Right renal cortex interstitium (tissue), 3 donors: Measurements from ENCODE around the gene BCAS1. TPM values are rescaled to one million over a fixed set of nuclear protein-coding genes. Genes with fewer than 3 reads are reported as not detected.
"Not testable (repeated sequence)": the region's sequence is repeated elsewhere in the genome, so short reads cannot be mapped to it uniquely, and the experiment has no call there.

Source experiments
- DNase-seq, 3 donors: peaks; one replicate each; pipeline ENCODE4 v3.0.0-alpha.2; 2013; ENCODE audit warnings: low read depth in 3 of 3, low spot score in 2 of 3
- polyA plus RNA-seq, 3 donors: library from polyadenylated mRNA; unstranded; fragments of 120-200 nt; gene quantifications; one replicate each; pipeline ENCODE4 v1.2.1, GENCODE V29; 2013; ENCODE audit not compliant: insufficient read length in 3 of 3

The BCAS1 gene
- polyA plus RNA-seq, 3 donors = 2.1 to 3.3 (median 3.3) TPM

- no peak for DNase-seq
Measured at GRCh38 chr20:54020868-54021267, 49.5 kb downstream of the BCAS1 start.

- DNase-seq = no peak
Measured at GRCh38 chr20:54020348-54020747, 50.0 kb downstream of the BCAS1 start.

- no peak for DNase-seq
Measured at GRCh38 chr20:54019585-54019984, 50.8 kb downstream of the BCAS1 start.

GRCh38 chr20:54019127-54019526, 51.3 kb downstream of the BCAS1 start:
- no peak for DNase-seq

DNA sequence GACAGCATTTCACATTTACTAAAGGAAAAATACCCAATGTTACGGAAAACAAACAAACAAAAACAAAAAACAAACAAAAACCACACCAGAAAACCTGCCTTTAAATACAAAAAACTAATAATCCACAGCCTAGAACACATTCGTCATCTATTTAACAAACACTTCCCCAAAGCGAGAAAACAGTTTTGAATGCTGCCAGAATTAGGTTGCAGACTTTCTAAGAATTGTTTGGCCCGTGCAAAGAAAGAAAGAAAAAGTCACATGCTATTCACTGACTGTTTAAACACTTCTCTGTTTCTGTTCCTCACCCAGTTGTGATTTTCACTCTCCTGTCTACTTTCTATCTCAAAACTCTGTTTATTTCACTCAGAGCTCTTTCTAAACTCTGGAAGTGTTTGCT, 52.5 kb downstream of the BCAS1 start:
- DNase-seq = no peak

DNA sequence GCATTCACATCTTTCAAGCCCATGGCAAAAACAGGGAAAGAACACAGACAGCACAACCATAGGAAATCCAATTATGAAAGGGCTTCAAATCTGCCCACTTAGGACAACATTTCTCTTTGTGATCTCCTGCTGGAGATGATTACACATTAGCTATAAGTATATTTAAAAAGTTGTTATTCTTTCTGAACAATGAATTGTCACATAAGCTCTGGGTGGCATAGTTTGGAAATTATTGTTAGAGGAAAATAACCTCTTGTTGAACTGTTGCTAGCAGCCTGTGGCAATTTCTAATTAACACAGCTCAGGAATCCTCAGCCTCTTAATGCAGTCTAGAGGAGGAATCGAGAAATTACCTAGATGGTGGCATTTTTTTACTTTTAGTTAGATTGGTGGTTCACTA, 54.9 kb downstream of the BCAS1 start:
- no peak for DNase-seq

DNA sequence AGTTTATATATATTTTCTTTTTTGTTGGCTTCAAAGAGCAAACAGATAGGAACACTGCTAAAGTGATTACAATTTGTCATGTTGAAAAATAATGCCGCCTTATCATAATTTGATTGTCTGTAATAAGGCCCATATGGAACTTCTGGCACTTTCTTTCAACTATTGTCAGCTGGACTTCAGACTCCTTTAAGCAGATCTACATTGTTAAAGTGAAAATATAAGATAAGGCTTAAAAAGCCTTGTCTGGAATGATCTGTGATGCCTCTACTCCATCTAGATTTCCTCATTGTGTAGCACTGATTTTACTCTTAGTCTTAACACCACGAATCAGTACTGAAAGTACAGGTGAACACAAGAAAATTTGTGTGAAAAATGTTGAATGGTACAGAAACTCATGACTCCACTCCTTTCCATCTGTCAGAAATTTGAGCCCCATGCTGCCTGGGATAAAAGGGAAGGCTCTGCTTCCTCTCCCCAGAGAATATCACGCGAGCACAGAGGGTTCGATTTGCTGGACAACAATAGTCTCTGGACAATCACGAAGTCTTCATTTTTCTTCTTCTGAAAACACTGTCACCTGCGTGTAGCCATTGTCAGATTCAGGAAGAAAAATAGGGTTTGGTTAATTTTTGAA, 56.0 kb downstream of the BCAS1 start:
- DNase-seq = no peak

- no peak for DNase-seq
Measured at GRCh38 chr20:54013471-54013870, 56.9 kb downstream of the BCAS1 start.

GRCh38 chr20:54011346-54011745, 59.0 kb downstream of the BCAS1 start:
- no peak for DNase-seq

- DNase-seq = not testable (repeated sequence)
Measured at GRCh38 chr20:54006216-54006615, 64.2 kb downstream of the BCAS1 start.

GRCh38 chr20:54005524-54005923, 64.9 kb downstream of the BCAS1 start:
- DNase-seq = no peak

GRCh38 chr20:54004445-54004844, 65.9 kb downstream of the BCAS1 start:
- DNase-seq = no peak

GRCh38 chr20:54002741-54003140, 67.7 kb downstream of the BCAS1 start:
- DNase-seq = no peak

DNA sequence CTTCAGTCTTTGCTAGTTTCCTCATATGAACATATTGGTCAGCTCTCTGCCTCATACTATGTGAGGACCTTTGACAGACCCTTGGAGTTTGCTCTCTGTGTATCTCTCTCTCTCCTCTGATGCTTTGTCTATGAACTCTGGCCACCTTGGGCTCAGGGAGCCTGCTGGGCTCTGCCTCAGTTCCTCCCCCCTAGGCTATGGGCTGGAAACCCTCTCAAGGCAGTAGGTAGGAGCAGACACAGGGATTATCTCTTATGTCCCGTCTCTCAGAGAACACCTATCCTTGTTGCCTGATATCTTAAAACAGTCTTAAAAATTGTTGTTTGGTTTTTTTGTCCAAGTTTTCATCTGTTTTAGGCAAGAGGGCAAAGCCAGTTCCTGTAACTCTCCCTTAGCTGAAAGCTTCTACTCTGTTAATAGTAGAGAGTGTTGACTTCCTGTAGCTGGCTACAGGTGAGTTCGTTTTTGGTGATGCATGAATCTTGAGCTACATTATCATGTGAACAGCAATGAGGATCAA, 68.3 kb downstream of the BCAS1 start:
- DNase-seq = no peak

DNA sequence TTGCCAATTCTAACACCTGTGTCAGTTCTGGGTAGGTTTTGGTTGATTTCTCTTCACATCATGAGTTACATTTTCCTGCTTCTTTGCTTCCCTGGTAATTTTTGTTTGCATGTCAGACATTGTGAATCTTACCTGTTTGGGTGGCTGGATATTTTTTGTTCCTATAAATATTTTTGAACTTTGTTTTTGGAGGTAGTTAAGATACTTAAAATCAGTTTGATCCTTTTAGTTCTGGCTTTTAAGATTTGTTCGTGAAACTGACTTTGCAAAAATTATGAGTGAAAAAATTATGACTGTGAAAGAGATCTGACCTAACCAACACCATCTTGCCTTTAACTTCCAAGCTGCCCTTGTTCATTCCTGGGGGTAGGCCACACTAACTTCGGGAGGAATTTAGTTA, 69.5 kb downstream of the BCAS1 start:
- DNase-seq = no peak

DNA sequence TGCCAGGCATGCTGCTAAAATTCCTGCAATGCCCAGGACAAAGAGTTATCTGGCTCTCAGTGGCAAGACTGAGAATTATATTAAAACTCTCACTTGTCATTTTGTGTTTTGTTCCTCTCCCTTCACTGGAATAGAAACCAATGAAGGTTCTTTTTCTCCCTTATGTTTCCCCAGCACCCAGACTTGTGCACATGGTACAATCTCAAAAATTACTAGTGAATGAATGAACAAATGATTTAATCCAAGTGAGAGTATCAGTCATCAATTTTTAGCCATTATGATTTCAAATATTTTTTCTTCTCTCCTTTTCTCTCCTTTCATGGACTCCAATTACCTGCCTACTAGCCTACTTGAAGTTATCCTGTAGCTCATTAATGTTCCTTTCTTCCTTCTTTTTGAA, 70.1 kb downstream of the BCAS1 start:
- DNase-seq = no peak

- DNase-seq = no peak
Measured at GRCh38 chr20:53999077-53999476, 71.3 kb downstream of the BCAS1 start.

GRCh38 chr20:53996584-53997486, 73.6 kb downstream of the BCAS1 start:
- no peak for DNase-seq

GRCh38 chr20:53995949-53996348, 74.4 kb downstream of the BCAS1 start:
- DNase-seq = no peak

DNA sequence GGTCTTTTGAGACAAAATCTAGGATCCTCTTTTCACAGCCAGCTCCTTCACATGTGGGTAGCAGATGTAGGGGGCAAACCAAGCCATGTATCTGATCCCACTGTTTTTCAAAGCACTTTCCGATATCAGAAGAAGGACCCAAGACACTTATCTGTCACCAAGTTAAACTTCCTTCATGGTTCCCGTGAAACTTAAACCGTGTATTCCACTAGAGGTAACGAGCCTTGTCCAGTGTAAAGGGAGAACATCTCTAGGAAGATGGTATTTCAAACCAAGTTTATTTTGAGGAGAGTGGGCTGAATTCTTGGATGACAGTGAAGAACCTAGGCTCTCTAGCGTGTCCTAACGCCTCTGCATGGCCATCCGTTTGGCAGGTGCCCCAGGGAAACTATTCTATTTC, 76.3 kb downstream of the BCAS1 start:
- no peak for DNase-seq

DNA sequence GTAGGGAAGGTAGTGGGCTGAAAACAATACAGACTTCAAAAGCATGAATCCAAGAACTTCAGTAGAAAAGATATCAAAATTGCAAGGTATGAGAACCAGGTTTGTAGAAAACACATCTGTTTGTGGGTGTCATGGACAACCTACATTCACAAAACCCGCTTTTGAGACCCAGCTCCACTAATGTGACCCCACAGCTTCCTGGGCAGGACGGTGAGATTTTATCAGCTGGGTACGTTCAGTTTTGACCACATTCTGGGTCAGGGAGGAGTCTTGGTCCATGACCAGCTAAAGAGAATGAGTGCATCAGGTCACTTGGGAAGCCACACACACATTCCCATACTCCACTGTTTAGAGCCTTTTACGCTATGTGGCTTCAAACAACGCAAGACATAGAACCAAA, 77.1 kb downstream of the BCAS1 start:
- DNase-seq = no peak
